ENCODE measurements around the gene ODF4. TPM values are rescaled to one million over a fixed set of nuclear protein-coding genes. Genes with fewer than 3 reads are reported as not detected.

The ODF4 gene
- total RNA-seq, 1 donor from 2014 or later: not detected

DNA sequence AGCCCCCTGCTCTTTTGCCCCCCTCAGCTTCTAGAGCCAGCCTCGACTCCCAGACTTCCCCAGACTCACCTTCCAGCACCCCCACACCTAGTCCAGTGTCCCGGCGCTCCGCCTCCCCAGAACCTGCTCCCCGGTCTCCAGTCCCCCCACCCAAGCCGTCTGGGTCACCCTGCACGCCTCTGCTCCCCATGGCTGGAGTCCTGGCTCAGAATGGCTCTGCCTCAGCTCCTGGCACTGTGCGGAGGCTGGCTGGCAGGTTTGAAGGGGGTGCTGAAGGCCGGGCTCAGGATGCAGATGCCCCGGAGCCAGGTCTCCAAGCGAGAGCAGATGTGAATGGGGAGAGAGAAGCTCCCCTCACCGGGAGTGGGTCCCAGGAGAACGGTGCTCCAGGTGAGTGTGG lies 27.4 kb upstream of the ODF4 start:
- H3K9ac ChIP-seq: no peak overlapping the region
- no peak overlapping the region for H3K27ac ChIP-seq
- Mint-ChIP-seq H3K9me3 (no peaks in the 10 kb centered on the region), H3K27me3 (ENCODE audit: insufficient read depth, low read depth) (peaks cover 39% of the 10 kb centered on the region), H3K27ac (no peak overlapping the region), H3K4me1 (peaks cover 25% of the 10 kb centered on the region), H3K36me3 (no peaks in the 10 kb centered on the region), H3K4me3 (no peak overlapping the region)
- peaks cover 11% of the 10 kb centered on the region for H3K4me1 ChIP-seq
- H3K79me2 ChIP-seq (ENCODE audit: low read depth): no peaks in the 10 kb centered on the region
- H3K9me3 ChIP-seq (ENCODE audit: low read depth): no peaks in the 10 kb centered on the region
- H3K4me3 ChIP-seq: no peak overlapping the region
- DNase-seq (ENCODE audit: low spot score): no peak
- H3F3A ChIP-seq (ENCODE audit: low read depth): peaks cover 3% of the 10 kb centered on the region
- peaks cover 38% of the 10 kb centered on the region for H3K27me3 ChIP-seq
- H3K36me3 ChIP-seq: no peaks in the 10 kb centered on the region
- no peak overlapping the region for H2AFZ ChIP-seq (replicated peaks)
- no peaks in the 10 kb centered on the region for H4K20me1 ChIP-seq (ENCODE audit: low read depth)
- no peak overlapping the region for H3K4me2 ChIP-seq
- no peak for TF ChIP-seq EZH2 (IDR thresholded peaks at IDR 0.05)
- TF ChIP-seq CTCF (IDR thresholded peaks at IDR 0.05): no peak
- no peak for TF ChIP-seq EZH2phosphoT487 (IDR thresholded peaks at IDR 0.05)

DNA sequence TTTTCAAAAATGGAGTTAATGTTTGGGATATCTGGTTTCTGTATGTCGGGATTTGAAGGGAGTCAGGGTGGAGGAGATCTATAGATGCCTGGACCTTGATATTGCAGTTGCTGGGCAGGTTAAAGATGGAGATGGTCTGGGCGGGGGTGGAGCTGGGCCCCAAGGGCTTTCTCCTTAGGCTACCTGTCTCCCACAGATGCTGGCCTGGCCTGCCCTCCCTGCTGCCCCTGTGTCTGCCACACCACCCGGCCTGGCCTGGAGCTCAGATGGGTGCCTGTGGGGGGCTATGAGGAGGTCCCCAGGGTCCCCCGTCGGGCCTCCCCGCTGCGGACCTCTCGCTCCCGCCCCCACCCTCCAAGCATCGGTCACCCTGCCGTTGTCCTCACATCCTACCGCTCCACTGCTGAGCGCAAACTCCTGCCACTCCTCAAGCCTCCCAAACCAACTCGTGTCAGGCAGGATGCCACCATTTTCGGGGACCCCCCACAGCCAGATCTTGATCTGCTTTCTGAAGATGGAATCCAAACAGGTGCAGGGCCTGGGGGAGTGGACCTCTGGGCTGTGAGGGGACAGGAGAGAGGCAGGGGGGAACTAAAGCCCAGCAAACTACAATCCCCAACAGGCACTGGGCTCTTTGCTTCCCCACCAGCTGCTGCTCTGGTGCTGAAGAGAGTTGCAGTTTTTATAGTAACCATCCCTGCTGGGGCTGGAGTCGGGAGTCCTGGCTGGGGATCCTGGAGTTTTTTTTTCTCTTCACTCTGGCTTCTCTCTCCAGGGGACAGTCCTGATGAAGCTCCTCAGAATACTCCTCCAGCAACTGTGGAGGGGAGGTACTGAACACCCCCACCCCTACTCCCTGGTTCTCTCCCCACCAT lies 26.7 kb upstream of the ODF4 start:
- no peaks in the 10 kb centered on the region for H3K9me3 ChIP-seq (ENCODE audit: low read depth)
- no peak overlapping the region for H3K4me2 ChIP-seq
- no peaks in the 10 kb centered on the region for H4K20me1 ChIP-seq (ENCODE audit: low read depth)
- peaks cover 11% of the 10 kb centered on the region for H3K4me1 ChIP-seq
- H3K36me3 Mint-ChIP-seq: no peaks in the 10 kb centered on the region
- H3K27me3 Mint-ChIP-seq (ENCODE audit: insufficient read depth, low read depth): peaks cover 39% of the 10 kb centered on the region
- no peak overlapping the region for H3K4me3 Mint-ChIP-seq
- no peaks in the 10 kb centered on the region for H3K79me2 ChIP-seq (ENCODE audit: low read depth)
- H3K27me3 ChIP-seq: peaks cover 45% of the 10 kb centered on the region
- no peak for DNase-seq (ENCODE audit: low spot score)
- peaks cover 3% of the 10 kb centered on the region for H3F3A ChIP-seq (ENCODE audit: low read depth)
- H3K36me3 ChIP-seq: no peaks in the 10 kb centered on the region
- H3K27ac Mint-ChIP-seq: no peak overlapping the region
- H3K27ac ChIP-seq: no peak overlapping the region
- H2AFZ ChIP-seq (replicated peaks): no peak overlapping the region
- no peak overlapping the region for H3K4me3 ChIP-seq
- no peak overlapping the region for H3K9ac ChIP-seq
- TF ChIP-seq CTCF (IDR thresholded peaks at IDR 0.05): no peak
- no peak for TF ChIP-seq EZH2phosphoT487 (IDR thresholded peaks at IDR 0.05)
- TF ChIP-seq EZH2 (IDR thresholded peaks at IDR 0.05): no peak
- H3K4me1 Mint-ChIP-seq: peaks cover 27% of the 10 kb centered on the region
- no peaks in the 10 kb centered on the region for H3K9me3 Mint-ChIP-seq

DNA sequence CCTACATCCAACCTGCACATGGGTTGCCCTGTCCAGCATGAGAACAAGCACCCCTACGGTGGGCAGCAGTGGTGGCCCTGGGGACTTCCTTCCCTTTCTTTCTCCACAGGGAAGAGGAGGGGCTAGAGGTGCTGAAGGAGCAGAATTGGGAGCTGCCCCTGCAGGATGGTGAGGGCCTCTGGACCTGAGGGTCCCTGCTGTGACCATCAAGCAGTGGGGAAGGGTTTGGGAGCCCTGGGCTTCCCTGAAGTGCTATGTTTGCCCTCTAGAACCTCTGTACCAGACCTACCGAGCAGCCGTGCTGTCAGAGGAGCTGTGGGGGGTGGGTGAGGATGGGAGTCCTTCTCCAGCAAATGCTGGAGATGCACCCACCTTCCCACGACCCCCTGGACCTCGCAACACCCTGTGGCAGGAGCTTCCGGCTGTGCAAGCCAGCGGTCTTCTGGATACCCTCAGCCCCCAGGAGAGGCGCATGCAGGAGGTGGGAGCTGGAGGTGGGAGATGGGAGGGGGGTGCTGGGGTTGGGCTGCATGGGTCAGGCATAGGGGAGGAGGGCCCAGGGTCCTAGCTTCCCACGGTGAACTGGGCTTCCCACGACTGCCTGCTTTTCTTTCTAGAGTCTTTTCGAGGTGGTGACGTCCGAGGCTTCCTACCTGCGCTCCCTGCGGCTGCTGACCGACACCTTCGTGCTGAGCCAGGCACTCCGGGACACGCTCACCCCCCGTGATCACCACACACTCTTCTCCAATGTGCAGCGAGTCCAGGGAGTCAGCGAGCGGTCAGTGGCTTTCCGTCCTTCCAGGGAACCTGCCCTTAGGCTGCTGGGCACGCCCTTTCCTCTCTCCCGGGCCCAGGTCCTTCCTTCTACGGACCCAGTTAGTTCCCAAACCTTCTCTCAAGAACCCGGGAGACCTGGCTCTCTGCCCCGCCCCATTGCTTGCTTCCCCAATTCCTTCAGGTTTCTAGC lies 24.6 kb upstream of the ODF4 start:
- peak overlapping the region; percentile 98 for H3K4me2 ChIP-seq
- no peak overlapping the region for H3K9ac ChIP-seq
- H3K4me3 ChIP-seq: peak overlapping the region; percentile 56

More for the DNA sequence above, 24.6 kb upstream of the ODF4 start:
- no peaks in the 10 kb centered on the region for H3K79me2 ChIP-seq (ENCODE audit: low read depth)
- no peaks in the 10 kb centered on the region for H3K9me3 ChIP-seq (ENCODE audit: low read depth)
- H3K4me1 ChIP-seq: peaks cover 11% of the 10 kb centered on the region
- no peak overlapping the region for H3K27ac ChIP-seq
- no peaks in the 10 kb centered on the region for H3K36me3 Mint-ChIP-seq
- H3K27me3 ChIP-seq: peaks cover 48% of the 10 kb centered on the region
- H3K36me3 ChIP-seq: no peaks in the 10 kb centered on the region
- H3K9me3 Mint-ChIP-seq: no peaks in the 10 kb centered on the region
- H4K20me1 ChIP-seq (ENCODE audit: low read depth): no peaks in the 10 kb centered on the region
- peak overlapping the region; percentile 99 for H2AFZ ChIP-seq (replicated peaks)
- peaks cover 25% of the 10 kb centered on the region for H3K4me1 Mint-ChIP-seq
- peaks cover 33% of the 10 kb centered on the region for H3K27me3 Mint-ChIP-seq (ENCODE audit: insufficient read depth, low read depth)
- H3K4me3 Mint-ChIP-seq: peak overlapping the region; percentile 75
- peaks cover 3% of the 10 kb centered on the region for H3F3A ChIP-seq (ENCODE audit: low read depth)
- H3K27ac Mint-ChIP-seq: no peak overlapping the region
- peak; percentile 31 for DNase-seq (ENCODE audit: low spot score)
- TF ChIP-seq EZH2phosphoT487 (IDR thresholded peaks at IDR 0.05) (no peak), EZH2 (IDR thresholded peaks at IDR 0.05) (no peak), CTCF (IDR thresholded peaks at IDR 0.05) (no peak)

Measured in neural progenitor cell (in vitro differentiated cells).